Upper lobe of left lung (tissue), 6 donors: Measurements from ENCODE around the gene EVI2A. TPM values are rescaled to one million over a fixed set of nuclear protein-coding genes. Genes with fewer than 3 reads are reported as not detected.

Experiments
- ATAC-seq, 2 donors: fragments of 200-7000 bp; cut with Tn5 transposase; one replicate each; pipeline ENCODE4 v1.9.1; 2022; ENCODE audit warnings: mild to moderate bottlenecking in 2 of 2, moderate library complexity in 2 of 2; ENCODE audit not compliant: low FRiP score in 2 of 2
- DNase-seq, 2 donors: peaks; one replicate each; pipeline ENCODE4 v3.0.0-alpha.2; 2019 to 2020
- H3K27ac ChIP-seq, 4 donors: fragments of 200-600 bp; sonication (generic); one replicate each; pipeline ENCODE4 v1.5.1; 2016 to 2019
- H3K27me3 ChIP-seq, 4 donors: fragments of 200-600 bp; sonication (generic); one replicate each; pipeline ENCODE4 v1.5.1; 2017 to 2019
- H3K36me3 ChIP-seq, 4 donors: fragments of 200-600 bp; sonication (generic); one replicate each; pipeline ENCODE4 v1.5.1; 2016 to 2019
- H3K4me1 ChIP-seq, 4 donors: fragments of 200-600 bp; sonication (generic); one replicate each; pipeline ENCODE4 v1.5.1; 2018 to 2019
- H3K4me3 ChIP-seq, 4 donors: fragments of 200-600 bp; sonication (generic); one replicate each; pipeline ENCODE4 v1.5.1; 2017 to 2019; ENCODE audit warnings: mild to moderate bottlenecking in 2 of 4, moderate library complexity in 1 of 4
- H3K9me3 ChIP-seq, 4 donors: fragments of 200-600 bp; sonication (generic); one replicate each; pipeline ENCODE4 v1.5.1; 2018 to 2019
- CTCF ChIP-seq, 6 experiments: fragments of 450-650 bp in 4 of 6; fragments of 200-600 bp in 2 of 6; sonication (generic) in 2 of 6; IDR thresholded peaks; one replicate each; pipeline ENCODE4 v1.5.1; 2016 to 2019; ENCODE audit warnings: antibody characterized with exemption in 6 of 6
- EP300 ChIP-seq, 4 donors: sonication (generic); formaldehyde crosslinking; IDR thresholded peaks; one replicate each; pipeline ENCODE4 v1.5.1; 2017; ENCODE audit warnings: antibody characterized with exemption in 4 of 4, control low read depth in 2 of 4
- POLR2A ChIP-seq, 4 donors: fragments of 450-650 bp; IDR thresholded peaks; one replicate each; pipeline ENCODE4 v1.5.1; 2016 to 2017; ENCODE audit warnings: antibody characterized with exemption in 4 of 4, mild to moderate bottlenecking in 2 of 4
- POLR2AphosphoS5 ChIP-seq, 2 donors: sonication (generic); formaldehyde crosslinking; IDR thresholded peaks; one replicate each; pipeline ENCODE4 v1.5.1; 2017; ENCODE audit warnings: antibody characterized with exemption in 2 of 2
- WGBS, 2 donors: methylation state at CpG; one replicate each; pipeline ENCODE4 v1.1.5; 2017 to 2018; 5-methylcytosine and 5-hydroxymethylcytosine counted together
- total RNA-seq, 6 donors: library from RNA; depleted of rRNA in 4 of 6; stranded (reverse); fragments of >200 nt in 4 of 6; gene quantifications; one replicate each; pipeline versions ENCODE4 v1.1.0 to v1.2.1, GENCODE V29; 2016 to 2021
- donor health status: DM: no; HTN: no; CAD: no; lungs with moderate emphysema.
- donor health status: DM: no; HTN: yes; CAD: no; lungs with severe emphysema.

Gene EVI2A
- total RNA-seq, 6 donors from 2014 or later = 6.1 to 31.3 (median 23.8) TPM

GRCh38 chr17:31329221-31329620 is 7.8 kb upstream of the EVI2A start:
- Histone ChIP-seq H3K4me1 (no peaks in the 10 kb centered on the region), H3K27ac (no peak overlapping the region), H3K27me3 (no peaks in the 10 kb centered on the region), H3K36me3 (peaks cover 0 to 37% (median 12%) of the 10 kb centered on the region in 4 donors), H3K4me3 (no peak overlapping the region), H3K9me3 (no peaks in the 10 kb centered on the region)
- ATAC-seq = no peak
- no peak for DNase-seq
- TF ChIP-seq CTCF (IDR thresholded peaks at IDR 0.05) (no peak), POLR2AphosphoS5 (IDR thresholded peaks at IDR 0.05) (no peak), POLR2A (IDR thresholded peaks at IDR 0.05) (no peak), EP300 (IDR thresholded peaks at IDR 0.05) (no peak)

GRCh38 chr17:31328160-31328535 is 6.7 kb upstream of the EVI2A start:
- ATAC-seq = no peak

GRCh38 chr17:31327534-31328159 is 6.2 kb upstream of the EVI2A start:
- Histone ChIP-seq H3K4me1 (no peaks in the 10 kb centered on the region), H3K27ac (no peak overlapping the region), H3K27me3 (no peaks in the 10 kb centered on the region), H3K36me3 (peaks cover 0 to 36% (median 12%) of the 10 kb centered on the region in 4 donors), H3K9me3 (no peaks in the 10 kb centered on the region), H3K4me3 (no peak overlapping the region)
- DNase-seq (no peak), ATAC-seq (no peak)
- 96 to 98% methylated on average over 12 of the region's 12 CpGs for WGBS, 2 donors
- TF ChIP-seq POLR2A (IDR thresholded peaks at IDR 0.05) (no peak), POLR2AphosphoS5 (IDR thresholded peaks at IDR 0.05) (no peak), EP300 (IDR thresholded peaks at IDR 0.05) (no peak), CTCF (IDR thresholded peaks at IDR 0.05) (no peak)

More at GRCh38 chr17:31328160-31328535, 6.7 kb upstream of the EVI2A start:
- Histone ChIP-seq H3K27ac (no peak overlapping the region), H3K4me1 (no peaks in the 10 kb centered on the region), H3K4me3 (no peak overlapping the region), H3K27me3 (no peaks in the 10 kb centered on the region), H3K9me3 (no peaks in the 10 kb centered on the region), H3K36me3 (peaks cover 0 to 36% (median 12%) of the 10 kb centered on the region in 4 donors)
- no peak for DNase-seq
- TF ChIP-seq EP300 (IDR thresholded peaks at IDR 0.05) = no peak
- no peak for TF ChIP-seq CTCF (IDR thresholded peaks at IDR 0.05)
- no peak for TF ChIP-seq POLR2AphosphoS5 (IDR thresholded peaks at IDR 0.05)
- TF ChIP-seq POLR2A (IDR thresholded peaks at IDR 0.05) = no peak

- ATAC-seq = no peak
Measured at GRCh38 chr17:31323551-31323950, 2.1 kb upstream of the EVI2A start.

More at GRCh38 chr17:31323551-31323950, 2.1 kb upstream of the EVI2A start:
- DNase-seq = no peak
- Histone ChIP-seq H3K9me3 (no peaks in the 10 kb centered on the region), H3K27ac (no peak overlapping the region), H3K36me3 (peaks cover 0 to 26% (median 12%) of the 10 kb centered on the region in 4 donors), H3K27me3 (no peaks in the 10 kb centered on the region), H3K4me1 (no peaks in the 10 kb centered on the region), H3K4me3 (no peak overlapping the region)
- TF ChIP-seq EP300 (IDR thresholded peaks at IDR 0.05) (no peak), POLR2A (IDR thresholded peaks at IDR 0.05) (no peak), POLR2AphosphoS5 (IDR thresholded peaks at IDR 0.05) (no peak), CTCF (IDR thresholded peaks at IDR 0.05) (no peak)
